Panc1 (cell line): Measurements from ENCODE around the gene GNPTG. TPM values are rescaled to one million over a fixed set of nuclear protein-coding genes. Genes with fewer than 3 reads are reported as not detected.

ENCODE experiments used
- ATAC-seq: fragments of 200-7000 bp; cut with Tn5 transposase; 2 replicates; pipeline ENCODE4 v1.9.1; 2020; ENCODE audit warnings: mild to moderate bottlenecking, moderate library complexity
- BruUV-seq: library from RNA; stranded (reverse); fragments of 400-500 nt; replicated peaks from 2 replicates; lab custom pipeline; 2021; lab: Mats Ljungman, UMichigan
- CTCF ChIA-PET: fragments of 300-600 bp; sonication (Branson Sonifier 250); formaldehyde crosslinking; loops from one replicate; lab custom pipeline; 2022; ENCODE audit warnings: antibody characterized with exemption; lab: Charles Lee
- POLR2A ChIA-PET: fragments of 300-600 bp; sonication (Branson Sonifier 250); formaldehyde crosslinking; loops from one replicate; lab custom pipeline; 2022; ENCODE audit warnings: antibody characterized with exemption; lab: Charles Lee
- DNase-seq: peaks from one replicate; pipeline ENCODE4 v3.0.0-alpha.2; 2010; ENCODE audit warnings: low read depth, low spot score
- H3K27ac ChIP-seq: 2 replicates; pipeline ENCODE4 v1.5.1; 2011; ENCODE audit warnings: mild to moderate bottlenecking, low read length, inconsistent platforms
- H3K27me3 ChIP-seq: fragments of 200-500 bp; sonication (Bioruptor generic); 2 replicates; pipeline ENCODE4 v1.6.0; 2014; ENCODE audit warnings: low read length, inconsistent platforms; ENCODE audit not compliant: control insufficient read depth, insufficient read depth
- H3K36me3 ChIP-seq: fragments of 200-500 bp; sonication (Bioruptor generic); 2 replicates; pipeline ENCODE4 v1.5.1; 2014; ENCODE audit warnings: inconsistent platforms, mild to moderate bottlenecking, low read length, moderate library complexity; ENCODE audit not compliant: control insufficient read depth, insufficient read depth
- H3K4me1 ChIP-seq: 2 replicates; pipeline ENCODE4 v1.5.1; 2011; ENCODE audit warnings: inconsistent platforms, mild to moderate bottlenecking, low read length, moderate library complexity; ENCODE audit not compliant: control insufficient read depth, insufficient read depth
- H3K4me3 ChIP-seq, 2 experiments: 2 replicates each; pipeline ENCODE4 v1.5.1; 2011 to 2012; ENCODE audit warnings: low read depth in 2 of 2, low read length in 2 of 2, mild to moderate bottlenecking in 2 of 2, inconsistent platforms in 1 of 2, moderate library complexity in 1 of 2
- H3K9me3 ChIP-seq: fragments of 200-500 bp; sonication (Bioruptor generic); 2 replicates; pipeline ENCODE4 v1.5.1; 2014; ENCODE audit warnings: low read depth, mild to moderate bottlenecking, inconsistent platforms, low read length, moderate library complexity; ENCODE audit not compliant: control insufficient read depth, insufficient read depth
- POLR2AphosphoS5 ChIP-seq: IDR thresholded peaks from 2 replicates; pipeline ENCODE4 v1.6.1; 2012; ENCODE audit warnings: mild to moderate bottlenecking, low read depth, low read length, moderate library complexity
- SIN3A ChIP-seq: IDR thresholded peaks from 2 replicates; pipeline ENCODE4 v1.6.1; 2012; ENCODE audit warnings: low read depth, mild to moderate bottlenecking, low read length, moderate library complexity, borderline replicate concordance; ENCODE audit not compliant: insufficient read depth
- TCF7L2 ChIP-seq: IDR thresholded peaks from 2 replicates; pipeline ENCODE4 v1.6.1; 2011; ENCODE audit warnings: mild to moderate bottlenecking, low read depth, low read length, inconsistent platforms
- in situ Hi-C: cut with HindIII; loops from 2 replicates; pipeline ENCODE4 v1.10.0; 2016; ENCODE audit warnings: low sequenced_read_pairs, low pct_unique_long_range_greater_than_20kb
- intact Hi-C: fragments of 100-400 bp; cut with micrococcal nuclease; formaldehyde crosslinking; loops from one replicate; pipeline ENCODE4 v1.10.0; 2022; ENCODE audit not compliant: unreplicated experiment
- total RNA-seq: library from RNA; stranded (reverse); gene quantifications from one replicate; pipeline ENCODE4 v1.2.1, GENCODE V29; 2021; ENCODE audit not compliant: unreplicated experiment
- TF ChIP-seq, protein P1 (sequence below): fragments of 450-650 bp; IDR thresholded peaks from 2 replicates; pipeline ENCODE4 v1.5.1; 2017; ENCODE audit warnings: mild to moderate bottlenecking
- TF ChIP-seq, protein P2 (sequence below), 2 experiments: IDR thresholded peaks; 2 replicates each; pipeline ENCODE4 v1.6.1; 2011 to 2012; ENCODE audit warnings: low read depth in 2 of 2, control low read depth in 1 of 2, low read length in 1 of 2, mild to moderate bottlenecking in 1 of 2, moderate library complexity in 1 of 2; ENCODE audit not compliant: insufficient read depth in 1 of 2

GNPTG gene
- total RNA-seq, 1 experiment from 2014 or later: 62.5 TPM

DNA sequence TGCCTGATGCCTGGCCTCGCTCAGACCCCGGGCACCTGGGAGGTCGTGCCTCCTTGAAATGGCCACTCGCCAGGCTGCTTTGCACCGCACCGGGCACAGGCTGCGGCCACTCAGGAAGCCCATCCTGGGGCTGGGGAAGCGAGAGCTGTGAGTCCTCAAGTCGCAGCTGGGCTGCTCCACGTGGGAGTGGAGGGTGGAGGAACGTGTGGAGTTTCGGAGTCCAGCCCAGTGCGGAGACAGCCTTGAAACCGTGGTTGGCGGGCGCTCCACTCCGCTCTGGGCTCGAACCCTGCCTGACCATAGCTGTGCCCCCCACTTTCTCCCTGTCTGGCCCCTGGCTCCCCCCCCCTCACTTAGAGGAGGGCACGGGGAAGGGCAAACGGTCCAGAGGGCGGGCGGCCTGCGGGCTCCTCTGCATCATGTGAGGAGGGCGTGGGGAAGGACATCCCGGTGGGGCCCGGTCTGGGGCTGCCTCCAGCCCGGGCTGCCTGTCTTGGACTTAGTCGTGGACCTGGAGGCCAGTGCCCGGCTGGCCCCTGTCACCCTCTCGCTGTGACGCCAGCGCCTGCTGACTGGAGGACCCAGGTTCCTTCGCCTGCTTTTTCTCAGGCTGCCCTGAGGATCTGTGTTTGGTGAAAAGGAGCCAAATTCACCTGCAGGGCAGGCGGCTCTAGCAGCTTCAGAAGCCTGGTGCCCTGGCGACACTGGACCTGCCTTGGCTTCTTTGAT is 39.8 kb upstream of the GNPTG start:
- intact Hi-C loops: no loop called here
- H3K9me3 ChIP-seq: no peaks in the 10 kb centered on the region
- ATAC-seq: no peak
- ChIA-PET POLR2A (no interaction called here), CTCF (interaction anchor here (0.6 kb wide), 1 partner anchor 347 kb away, joined by 3 read pairs; no protein-coding TSS in a partner anchor)
- BruUV-seq: no TSS peak
- peak overlapping the region; percentile 87 to 99 for H3K4me3 ChIP-seq
- peaks cover 16% of the 10 kb centered on the region for H3K36me3 ChIP-seq
- H3K4me1 ChIP-seq: peaks cover 10% of the 10 kb centered on the region
- H3K27ac ChIP-seq: peak overlapping the region; percentile 93
- in situ Hi-C loops: no loop called here
- TF ChIP-seq POLR2AphosphoS5: no peak
- TF ChIP-seq, protein P1, sequence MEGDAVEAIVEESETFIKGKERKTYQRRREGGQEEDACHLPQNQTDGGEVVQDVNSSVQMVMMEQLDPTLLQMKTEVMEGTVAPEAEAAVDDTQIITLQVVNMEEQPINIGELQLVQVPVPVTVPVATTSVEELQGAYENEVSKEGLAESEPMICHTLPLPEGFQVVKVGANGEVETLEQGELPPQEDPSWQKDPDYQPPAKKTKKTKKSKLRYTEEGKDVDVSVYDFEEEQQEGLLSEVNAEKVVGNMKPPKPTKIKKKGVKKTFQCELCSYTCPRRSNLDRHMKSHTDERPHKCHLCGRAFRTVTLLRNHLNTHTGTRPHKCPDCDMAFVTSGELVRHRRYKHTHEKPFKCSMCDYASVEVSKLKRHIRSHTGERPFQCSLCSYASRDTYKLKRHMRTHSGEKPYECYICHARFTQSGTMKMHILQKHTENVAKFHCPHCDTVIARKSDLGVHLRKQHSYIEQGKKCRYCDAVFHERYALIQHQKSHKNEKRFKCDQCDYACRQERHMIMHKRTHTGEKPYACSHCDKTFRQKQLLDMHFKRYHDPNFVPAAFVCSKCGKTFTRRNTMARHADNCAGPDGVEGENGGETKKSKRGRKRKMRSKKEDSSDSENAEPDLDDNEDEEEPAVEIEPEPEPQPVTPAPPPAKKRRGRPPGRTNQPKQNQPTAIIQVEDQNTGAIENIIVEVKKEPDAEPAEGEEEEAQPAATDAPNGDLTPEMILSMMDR: no peak
- TF ChIP-seq, protein P2, sequence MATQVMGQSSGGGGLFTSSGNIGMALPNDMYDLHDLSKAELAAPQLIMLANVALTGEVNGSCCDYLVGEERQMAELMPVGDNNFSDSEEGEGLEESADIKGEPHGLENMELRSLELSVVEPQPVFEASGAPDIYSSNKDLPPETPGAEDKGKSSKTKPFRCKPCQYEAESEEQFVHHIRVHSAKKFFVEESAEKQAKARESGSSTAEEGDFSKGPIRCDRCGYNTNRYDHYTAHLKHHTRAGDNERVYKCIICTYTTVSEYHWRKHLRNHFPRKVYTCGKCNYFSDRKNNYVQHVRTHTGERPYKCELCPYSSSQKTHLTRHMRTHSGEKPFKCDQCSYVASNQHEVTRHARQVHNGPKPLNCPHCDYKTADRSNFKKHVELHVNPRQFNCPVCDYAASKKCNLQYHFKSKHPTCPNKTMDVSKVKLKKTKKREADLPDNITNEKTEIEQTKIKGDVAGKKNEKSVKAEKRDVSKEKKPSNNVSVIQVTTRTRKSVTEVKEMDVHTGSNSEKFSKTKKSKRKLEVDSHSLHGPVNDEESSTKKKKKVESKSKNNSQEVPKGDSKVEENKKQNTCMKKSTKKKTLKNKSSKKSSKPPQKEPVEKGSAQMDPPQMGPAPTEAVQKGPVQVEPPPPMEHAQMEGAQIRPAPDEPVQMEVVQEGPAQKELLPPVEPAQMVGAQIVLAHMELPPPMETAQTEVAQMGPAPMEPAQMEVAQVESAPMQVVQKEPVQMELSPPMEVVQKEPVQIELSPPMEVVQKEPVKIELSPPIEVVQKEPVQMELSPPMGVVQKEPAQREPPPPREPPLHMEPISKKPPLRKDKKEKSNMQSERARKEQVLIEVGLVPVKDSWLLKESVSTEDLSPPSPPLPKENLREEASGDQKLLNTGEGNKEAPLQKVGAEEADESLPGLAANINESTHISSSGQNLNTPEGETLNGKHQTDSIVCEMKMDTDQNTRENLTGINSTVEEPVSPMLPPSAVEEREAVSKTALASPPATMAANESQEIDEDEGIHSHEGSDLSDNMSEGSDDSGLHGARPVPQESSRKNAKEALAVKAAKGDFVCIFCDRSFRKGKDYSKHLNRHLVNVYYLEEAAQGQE (IDR thresholded peaks at IDR 0.05; ENCODE audit: insufficient read depth in 1 of 2, low read depth in 2 of 2, low read length in 1 of 2): no peak
- no peak for TF ChIP-seq SIN3A
- no peak for TF ChIP-seq TCF7L2
- DNase-seq: no peak
- no peaks in the 10 kb centered on the region for H3K27me3 ChIP-seq

DNA sequence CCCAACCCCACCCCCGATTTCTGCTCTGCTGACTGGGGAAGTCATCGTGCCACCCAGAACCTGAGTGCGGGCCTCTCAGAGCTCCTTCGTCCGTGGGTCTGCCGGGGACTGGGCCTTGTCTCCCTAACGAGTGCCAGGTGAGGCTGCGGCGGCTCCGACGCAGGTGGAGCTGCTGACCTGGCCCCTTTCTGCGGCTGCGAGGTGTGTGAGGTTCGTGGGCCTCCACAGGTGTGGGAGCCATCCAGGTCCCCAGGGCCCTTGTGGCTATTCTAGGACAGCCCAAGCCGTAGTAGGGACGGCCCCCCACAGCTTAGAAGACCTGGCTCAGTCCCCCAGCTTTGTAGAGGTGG is 39.3 kb upstream of the GNPTG start:
- no peaks in the 10 kb centered on the region for H3K9me3 ChIP-seq
- no TSS peak for BruUV-seq
- intact Hi-C loops (no loop called here), in situ Hi-C loops (no loop called here)
- no peak for DNase-seq
- POLR2A ChIA-PET: no interaction called here
- no peaks in the 10 kb centered on the region for H3K27me3 ChIP-seq
- peaks cover 10% of the 10 kb centered on the region for H3K4me1 ChIP-seq
- TF ChIP-seq, protein P1: no peak
- TF ChIP-seq TCF7L2 (no peak), POLR2AphosphoS5 (no peak), SIN3A (no peak)
- TF ChIP-seq, protein P2 (IDR thresholded peaks at IDR 0.05; ENCODE audit: insufficient read depth in 1 of 2, low read depth in 2 of 2, low read length in 1 of 2): no peak
- no peak overlapping the region for H3K27ac ChIP-seq
- ATAC-seq: no peak
- H3K36me3 ChIP-seq: peaks cover 18% of the 10 kb centered on the region
- H3K4me3 ChIP-seq: no peak overlapping the region; a peak in 1 of 4 replicates
- CTCF ChIA-PET: no interaction called here
